ENCODE measurements around the gene PDK4.
"Not testable (repeated sequence)": the region's sequence is repeated elsewhere in the genome, so short reads cannot be mapped to it uniquely, and the experiment has no call there.

PDK4 gene

GRCh38 chr7:95604811-95605210, 8.5 kb upstream of the PDK4 start:
- not testable (repeated sequence) for DNase-seq (ENCODE audit: low read depth)

- DNase-seq (ENCODE audit: low read depth): not testable (repeated sequence)
Measured at GRCh38 chr7:95604397-95604796, 8.1 kb upstream of the PDK4 start.

DNA sequence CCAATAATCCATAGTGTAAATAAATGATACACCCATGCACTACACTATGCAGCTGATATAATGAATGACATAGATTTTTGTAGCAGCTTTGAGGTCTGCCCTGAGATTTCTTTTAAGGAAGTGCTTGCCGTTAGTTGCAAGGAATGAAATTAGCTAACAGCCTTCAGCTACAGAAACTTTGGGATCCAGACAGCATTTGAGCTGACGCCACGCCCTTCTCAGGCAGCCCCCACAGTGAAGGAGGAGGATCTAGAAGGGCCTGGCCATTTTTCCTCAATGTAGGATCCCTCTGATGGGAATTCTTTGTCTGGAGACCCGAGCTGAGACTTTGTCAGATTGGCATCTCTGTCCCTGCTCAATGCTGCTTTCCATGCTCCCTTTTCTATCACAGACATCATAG, 6.1 kb upstream of the PDK4 start:
- DNase-seq (ENCODE audit: low read depth): no peak

DNA sequence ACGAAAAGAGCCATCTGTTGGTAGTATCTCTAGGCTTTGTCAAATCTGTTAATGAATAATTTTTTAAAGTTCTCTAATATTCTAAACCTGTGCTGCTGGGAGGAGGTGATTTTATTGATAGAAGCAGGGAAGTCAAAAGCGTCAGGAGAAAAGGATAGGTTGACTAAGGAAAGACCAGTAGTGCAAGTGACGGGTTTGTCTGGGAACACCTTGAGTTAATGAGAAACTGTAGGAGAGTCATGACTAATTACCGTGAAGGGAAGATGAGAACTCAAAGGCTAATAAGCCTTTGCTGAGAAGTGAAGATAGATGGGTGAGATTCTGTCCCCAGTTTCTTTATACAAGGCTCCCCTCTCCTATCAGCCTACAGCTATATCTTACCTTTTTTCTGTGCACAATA, 5.0 kb upstream of the PDK4 start:
- no peak for DNase-seq (ENCODE audit: low read depth)

DNA sequence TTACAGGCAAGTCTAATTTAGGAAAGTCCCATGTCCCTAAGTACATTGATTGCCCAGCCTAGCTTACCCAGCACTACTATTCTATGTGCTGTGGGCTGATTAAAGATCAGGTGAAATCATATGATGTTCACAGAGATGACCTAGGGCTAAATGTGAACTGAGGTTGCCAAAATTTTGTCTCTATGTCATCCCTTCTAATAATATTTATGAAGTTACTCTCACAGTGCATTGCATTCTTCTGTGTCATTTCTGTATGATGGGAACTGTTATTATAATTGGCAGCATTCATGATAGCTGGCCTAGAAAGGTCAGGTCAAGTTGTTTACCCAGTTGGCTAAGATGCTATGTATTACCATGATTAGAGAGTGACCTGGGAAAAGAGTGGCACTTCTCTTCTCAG, 2.8 kb upstream of the PDK4 start:
- no peak for DNase-seq (ENCODE audit: low read depth)

DNA sequence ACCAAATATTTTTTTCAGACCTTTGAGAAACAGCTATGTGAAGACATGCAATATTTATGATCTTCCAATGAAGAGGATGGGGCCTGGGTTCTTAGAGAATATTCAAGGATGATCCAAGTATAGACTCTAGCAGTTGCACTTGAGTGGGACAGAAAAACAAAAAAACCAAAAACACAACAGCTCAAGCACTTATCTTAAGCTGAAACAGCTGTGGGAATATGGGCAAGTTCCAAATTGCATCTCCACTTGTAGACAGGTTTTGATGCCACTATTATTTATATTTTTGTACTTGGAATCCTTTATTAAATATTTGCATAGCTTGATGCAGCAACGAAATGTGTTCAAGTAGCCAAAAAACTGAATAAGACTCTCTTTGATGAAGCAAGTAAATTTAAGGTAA, 2.2 kb upstream of the PDK4 start:
- no peak for DNase-seq (ENCODE audit: low read depth)

GRCh38 chr7:95595746-95596197, 544 bp downstream of the PDK4 start:
- no peak for DNase-seq (ENCODE audit: low read depth)

GRCh38 chr7:95594185-95594584, 2.1 kb downstream of the PDK4 start:
- DNase-seq (ENCODE audit: low read depth): no peak

DNA sequence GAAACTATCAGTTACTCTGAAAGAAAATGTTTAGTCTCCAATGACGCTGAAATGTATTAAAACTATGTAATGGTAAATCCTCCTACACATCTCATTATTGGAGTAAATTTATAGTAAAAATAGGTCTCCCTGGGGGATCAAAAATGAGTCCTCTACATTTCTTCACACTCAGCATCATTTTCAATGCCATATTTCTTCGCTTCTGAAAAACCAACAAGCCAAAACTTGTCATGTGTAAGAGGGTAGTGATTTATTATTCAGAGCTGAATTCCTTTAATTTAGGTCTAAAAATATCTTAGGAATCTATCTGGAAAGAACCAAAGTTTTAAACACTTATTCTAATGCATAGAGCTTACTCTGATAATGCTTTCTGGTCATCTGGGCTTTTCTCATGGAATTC, 3.0 kb downstream of the PDK4 start:
- DNase-seq (ENCODE audit: low read depth): no peak

DNA sequence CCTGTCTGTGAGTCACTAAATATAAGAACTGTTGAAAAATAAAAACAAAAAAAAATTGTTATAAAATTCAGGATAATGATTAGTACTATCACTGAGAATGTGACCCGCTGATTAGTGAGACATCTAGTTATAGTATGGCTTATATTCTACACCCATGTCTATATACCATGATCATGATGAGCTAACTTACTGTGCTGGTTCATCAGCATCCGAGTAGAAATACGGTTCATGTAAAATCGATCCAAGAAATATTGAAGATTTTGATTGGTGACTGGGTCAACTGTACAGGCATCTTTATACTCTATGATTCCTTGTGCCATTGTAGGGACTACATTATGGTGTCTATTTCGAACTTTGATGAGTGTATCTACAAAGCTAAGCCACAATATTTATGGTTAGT, 3.7 kb downstream of the PDK4 start:
- DNase-seq (ENCODE audit: low read depth): no peak

- no peak for DNase-seq (ENCODE audit: low read depth)
Measured at GRCh38 chr7:95590387-95591248, 5.7 kb downstream of the PDK4 start.

GRCh38 chr7:95589766-95590165, 6.5 kb downstream of the PDK4 start:
- DNase-seq (ENCODE audit: low read depth): no peak

GRCh38 chr7:95589031-95589430, 7.3 kb downstream of the PDK4 start:
- DNase-seq (ENCODE audit: low read depth): no peak

DNA sequence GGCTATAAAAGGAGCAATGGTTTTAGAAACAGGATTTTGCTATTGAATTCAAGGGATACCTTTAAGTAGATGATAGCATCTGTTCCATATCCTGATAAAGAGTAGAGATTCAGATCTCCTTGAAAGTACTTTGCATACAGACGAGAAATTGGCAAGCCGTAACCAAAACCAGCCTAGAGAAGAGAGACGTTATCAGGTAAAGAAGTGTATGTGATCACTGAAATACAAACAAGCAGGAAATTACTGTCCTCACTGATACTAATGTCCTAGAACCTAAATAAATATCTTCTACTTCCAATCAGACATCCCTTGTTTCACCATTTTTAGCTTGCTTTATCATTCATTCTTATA, 9.4 kb downstream of the PDK4 start:
- no peak for DNase-seq (ENCODE audit: low read depth)

- no peak for DNase-seq (ENCODE audit: low read depth)
Measured at GRCh38 chr7:95585426-95585789, 10.9 kb downstream of the PDK4 start.

GRCh38 chr7:95584769-95585425, 11.4 kb downstream of the PDK4 start:
- DNase-seq (ENCODE audit: low read depth): no peak

DNA sequence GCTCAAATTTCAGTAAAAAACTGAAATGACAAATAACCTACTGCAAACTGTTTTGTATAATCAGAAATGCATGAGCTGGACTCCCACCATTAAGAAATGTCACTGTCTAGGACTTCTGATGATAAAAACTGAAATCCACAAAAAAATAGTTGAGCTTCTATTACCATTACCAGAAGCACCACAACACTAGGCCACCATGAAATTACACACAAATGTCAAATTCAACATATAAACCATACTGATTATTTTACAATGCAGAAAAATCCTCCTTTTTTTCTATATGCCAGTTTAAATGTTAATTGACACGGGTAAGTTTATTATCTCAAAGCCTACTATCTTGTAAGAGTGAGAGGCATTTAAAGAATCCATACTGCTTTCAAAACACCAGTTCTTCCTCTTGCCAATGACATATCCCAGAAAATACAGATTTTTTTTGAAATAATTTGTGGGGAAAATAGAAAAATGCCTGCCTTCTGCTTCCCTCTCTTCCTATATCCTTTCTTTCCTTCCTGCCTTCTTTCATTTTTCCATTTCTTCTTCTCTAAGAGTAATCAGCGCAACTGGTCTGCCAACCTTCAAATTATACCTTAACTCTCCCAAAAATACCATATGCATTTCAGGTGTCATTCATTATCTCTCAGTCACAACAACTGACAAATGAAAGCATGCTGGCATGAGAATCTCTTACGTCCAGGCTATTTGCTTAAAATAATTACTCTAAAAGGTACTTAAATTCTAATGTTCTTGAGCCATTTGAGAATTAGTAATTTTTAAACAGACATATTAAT, 12.3 kb downstream of the PDK4 start:
- no peak for DNase-seq (ENCODE audit: low read depth)

GRCh38 chr7:95582578-95583293, 13.6 kb downstream of the PDK4 start:
- no peak for DNase-seq (ENCODE audit: low read depth)

GRCh38 chr7:95581467-95581866, 14.8 kb downstream of the PDK4 start:
- no peak for DNase-seq (ENCODE audit: low read depth)

- no peak for DNase-seq (ENCODE audit: low read depth)
Measured at GRCh38 chr7:95579318-95579717, 17.0 kb downstream of the PDK4 start.

DNA sequence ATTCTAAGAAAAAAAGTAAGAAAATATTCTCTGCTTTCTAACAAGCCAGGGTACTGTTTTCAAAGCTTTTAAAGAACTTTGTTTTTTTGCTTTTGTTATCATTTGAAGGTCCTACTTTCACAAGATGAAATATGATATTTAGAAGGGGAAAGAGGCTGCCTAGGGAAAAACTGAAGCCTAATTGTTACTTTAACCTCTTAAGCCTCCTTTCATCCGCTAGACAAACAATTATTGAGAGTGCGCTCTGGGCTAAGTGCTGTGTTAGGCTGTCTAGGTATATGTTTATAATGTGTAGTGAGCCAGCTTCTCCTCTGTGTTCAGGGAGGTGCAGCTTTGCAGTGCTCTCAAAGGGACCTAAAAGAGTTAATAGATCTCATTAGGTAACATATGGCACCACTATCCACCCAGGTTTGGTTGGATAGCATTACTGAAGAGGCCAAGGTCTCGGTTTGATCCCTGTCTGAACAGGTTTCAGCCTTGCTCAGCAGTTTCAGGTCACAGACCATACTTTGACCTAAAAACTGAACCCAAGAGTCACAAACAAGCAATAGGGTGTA, 17.9 kb downstream of the PDK4 start:
- DNase-seq (ENCODE audit: low read depth): no peak

- no peak for DNase-seq (ENCODE audit: low read depth)
Measured at GRCh38 chr7:95577137-95577536, 19.2 kb downstream of the PDK4 start.

Measured in HS-27A (cell line).